Neuronal stem cell (in vitro differentiated cells): ENCODE results near the gene IQCE.
A peak's percentile ranks its signal among the peaks of the same experiment; 100 is the strongest.

Experiments used
- DNase-seq: peaks from one replicate; pipeline ENCODE4 v3.0.0-alpha.2; 2013; ENCODE audit warnings: low spot score
- H2AFZ ChIP-seq: one replicate; pipeline ENCODE4 v1.6.1; 2013; ENCODE audit warnings: mild to moderate bottlenecking, low read length, inconsistent platforms
- H2AK5ac ChIP-seq: 2 replicates; pipeline ENCODE4 v1.6.1; 2013; ENCODE audit warnings: low read depth, mild to moderate bottlenecking, inconsistent platforms, low read length, moderate library complexity, mixed read lengths
- H2BK120ac ChIP-seq: 2 replicates; pipeline ENCODE4 v1.6.1; 2013; ENCODE audit warnings: low read depth, mild to moderate bottlenecking, inconsistent platforms, low read length, moderate library complexity, mixed read lengths
- H2BK12ac ChIP-seq: one replicate; pipeline ENCODE4 v1.6.1; 2013; ENCODE audit warnings: low read length, inconsistent platforms
- H2BK15ac ChIP-seq: 2 replicates; pipeline ENCODE4 v1.6.1; 2013; ENCODE audit warnings: mild to moderate bottlenecking, low read length, inconsistent platforms, mixed read lengths
- H2BK5ac ChIP-seq: one replicate; pipeline ENCODE4 v1.6.1; 2013; ENCODE audit warnings: inconsistent platforms, mild to moderate bottlenecking, low read length, moderate library complexity
- H3K14ac ChIP-seq: one replicate; pipeline ENCODE4 v1.6.1; 2013; ENCODE audit warnings: low read length, inconsistent platforms
- H3K18ac ChIP-seq: 2 replicates; pipeline ENCODE4 v1.6.1; 2013; ENCODE audit warnings: low read length, inconsistent platforms
- H3K23ac ChIP-seq: 2 replicates; pipeline ENCODE4 v1.6.1; 2013; ENCODE audit warnings: low read depth, mild to moderate bottlenecking, mixed read lengths, low read length, inconsistent platforms; ENCODE audit not compliant: poor library complexity
- H3K27ac ChIP-seq: replicated peaks from 3 replicates; pipeline ENCODE4 v1.5.1; 2013; ENCODE audit warnings: low read length, inconsistent platforms
- H3K27me3 ChIP-seq, 3 experiments: 2 replicates each; pipeline ENCODE4 v1.6.1; 2013; ENCODE audit warnings: low read length in 3 of 3, mild to moderate bottlenecking in 2 of 3, inconsistent platforms in 1 of 3, low read depth in 1 of 3, mixed read lengths in 1 of 3, moderate library complexity in 1 of 3; ENCODE audit not compliant: control insufficient read depth in 3 of 3, insufficient read depth in 3 of 3
- H3K36me3 ChIP-seq, 2 donors: replicated peaks in 1 of 2; 2 replicates each; pipeline ENCODE4 v1.6.1; 2013; ENCODE audit warnings: low read length in 2 of 2; ENCODE audit not compliant: control insufficient read depth in 2 of 2, insufficient read depth in 2 of 2
- H3K4ac ChIP-seq: 2 replicates; pipeline ENCODE4 v1.6.1; 2013; ENCODE audit warnings: inconsistent platforms, mild to moderate bottlenecking, low read length, moderate library complexity
- H3K4me1 ChIP-seq, 2 donors: 1 replicate in 1 of 2; 2 replicates in 1 of 2; pipeline ENCODE4 v1.6.1; 2013; ENCODE audit warnings: low read length in 2 of 2, low read depth in 1 of 2; ENCODE audit not compliant: control insufficient read depth in 2 of 2, insufficient read depth in 1 of 2
- H3K4me2 ChIP-seq: one replicate; pipeline ENCODE4 v1.6.1; 2013; ENCODE audit warnings: mild to moderate bottlenecking, low read length, inconsistent platforms; ENCODE audit not compliant: insufficient read depth, poor library complexity, severe bottlenecking
- H3K4me3 ChIP-seq, 2 donors: 2 replicates each; pipeline ENCODE4 v1.5.1; 2013; ENCODE audit warnings: low read length in 2 of 2, mild to moderate bottlenecking in 2 of 2, inconsistent platforms in 1 of 2, moderate library complexity in 1 of 2
- H3K79me1 ChIP-seq: one replicate; pipeline ENCODE4 v1.6.1; 2013; ENCODE audit warnings: low read depth, mild to moderate bottlenecking, inconsistent platforms, low read length, moderate library complexity
- H3K9ac ChIP-seq: one replicate; pipeline ENCODE4 v1.6.1; 2013; ENCODE audit warnings: mild to moderate bottlenecking, low read depth, low read length, inconsistent platforms; ENCODE audit not compliant: poor library complexity
- H3K9me3 ChIP-seq, 2 donors: replicated peaks in 1 of 2; 2 replicates each; pipeline versions ENCODE3 to v1.6.1; 2013; ENCODE audit warnings: low read length in 2 of 2, mild to moderate bottlenecking in 2 of 2, inconsistent platforms in 1 of 2, low read depth in 1 of 2, mixed read lengths in 1 of 2, moderate library complexity in 1 of 2; ENCODE audit not compliant: control insufficient read depth in 2 of 2, insufficient read depth in 1 of 2
- H4K8ac ChIP-seq: one replicate; pipeline ENCODE4 v1.6.1; 2013; ENCODE audit warnings: low read depth, mild to moderate bottlenecking, inconsistent platforms, low read length, moderate library complexity
- H4K91ac ChIP-seq: one replicate; pipeline ENCODE4 v1.6.1; 2013; ENCODE audit warnings: low read length, low read depth, mild to moderate bottlenecking, inconsistent platforms; ENCODE audit not compliant: poor library complexity
- WGBS, 2 donors: extraction: QIAGEN DNeasy Blood & Tissue Kit; methylation state at CpG; one replicate each; pipeline ENCODE4 v1.1.7; 2013; ENCODE audit warnings: missing lambda C conversion rate in 2 of 2, mixed read lengths in 1 of 2; ENCODE audit not compliant: insufficient read length in 2 of 2, insufficient replicate concordance in 1 of 2; ENCODE audit errors: extremely low coverage in 2 of 2; 5-methylcytosine and 5-hydroxymethylcytosine counted together

IQCE gene

DNA sequence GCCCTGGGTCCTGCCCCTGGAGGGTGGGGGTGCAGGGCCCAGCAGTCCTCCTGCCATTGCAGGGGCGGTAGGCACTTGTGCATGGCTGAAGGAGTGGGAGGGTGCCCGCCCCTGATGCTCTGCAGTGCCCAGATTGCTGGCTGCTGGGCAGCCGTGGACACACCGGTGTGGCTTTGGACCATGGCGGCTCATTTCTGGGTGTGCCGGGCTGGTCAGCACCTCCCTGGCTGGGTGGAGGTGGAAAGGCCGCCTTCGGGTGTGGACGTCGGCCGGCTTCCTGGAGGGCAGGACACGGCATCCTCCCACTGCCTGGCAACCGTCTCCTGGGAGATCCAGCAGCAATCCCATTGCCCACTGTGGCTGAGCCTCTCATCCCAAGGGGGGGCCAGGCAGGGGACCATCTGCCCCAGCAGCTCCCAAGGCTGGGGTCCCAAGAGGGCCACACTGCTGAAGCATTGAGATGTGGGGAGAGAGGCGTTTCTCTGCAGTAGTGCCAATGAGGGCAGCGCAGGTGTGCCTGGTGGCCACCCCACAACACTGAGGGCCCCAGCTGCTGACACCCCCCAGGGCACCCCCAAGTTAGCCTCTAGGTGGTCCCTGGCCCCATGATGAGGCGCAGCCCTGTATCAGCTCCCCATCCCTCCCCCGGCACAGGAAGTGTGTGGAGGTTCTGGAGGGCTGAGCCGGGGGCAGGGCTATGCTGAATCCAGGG lies 85.9 kb downstream of the IQCE start:
- Histone ChIP-seq H3K9ac (peak overlapping the region; percentile 60), H3K4me2 (no peak overlapping the region), H4K8ac (no peak overlapping the region), H3K4me3 (no peak overlapping the region), H3K4ac (no peak overlapping the region), H3K27ac (peak overlapping the region; percentile 31), H2BK12ac (no peak overlapping the region), H3K36me3 (peaks cover 34 to 47% of the 10 kb centered on the region in 2 donors), H4K91ac (no peak overlapping the region), H2AFZ (no peak overlapping the region), H3K18ac (peak overlapping the region; percentile 87), H3K27me3 (no peaks in the 10 kb centered on the region), H3K23ac (peak overlapping the region; percentile 93), H3K9me3 (no peaks in the 10 kb centered on the region), H2BK15ac (no peak overlapping the region), H2BK5ac (peak overlapping the region; percentile 66), H3K79me1 (peaks cover 45% of the 10 kb centered on the region), H2BK120ac (no peak overlapping the region), H3K14ac (peak overlapping the region; percentile 97), H3K4me1 (peaks cover 35 to 40% of the 10 kb centered on the region in 2 donors), H2AK5ac (peak overlapping the region; percentile 68)
- no peak for DNase-seq
- no CpG with 5 or more reads among the region's 18 CpGs for WGBS, 2 donors

DNA sequence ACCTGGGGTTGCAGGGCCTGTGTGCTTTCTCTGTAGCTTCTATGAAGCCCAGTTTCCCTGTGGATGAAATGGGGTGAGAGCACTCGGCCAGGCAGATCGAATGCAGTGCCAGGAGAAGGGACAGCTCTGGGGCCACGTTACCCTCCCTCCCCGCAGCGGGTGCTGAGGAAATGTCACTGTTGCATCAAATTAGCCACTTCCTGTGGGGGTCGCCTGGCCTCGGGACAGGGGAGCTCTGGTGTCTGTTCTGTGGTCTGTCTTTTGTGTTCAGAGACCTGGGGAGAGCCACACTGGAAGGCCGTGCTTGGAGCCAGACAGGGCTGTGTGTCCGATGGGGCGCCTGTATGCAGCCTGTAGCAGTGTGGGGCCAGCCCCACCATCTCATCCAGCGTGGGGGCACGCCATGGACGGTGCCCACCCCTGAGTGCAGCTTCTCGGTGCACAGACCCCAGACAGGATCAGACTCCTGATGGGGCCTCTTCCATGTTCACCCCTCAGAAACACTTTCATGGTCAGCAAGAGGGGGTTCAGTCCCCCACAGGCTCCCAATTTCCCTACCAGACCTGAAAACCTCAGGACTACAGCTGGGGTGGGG lies 86.6 kb downstream of the IQCE start:
- H3K9me3 ChIP-seq, result no peaks in the 10 kb centered on the region
- H3K4me1 ChIP-seq, result peaks cover 34 to 38% of the 10 kb centered on the region in 2 donors
- peaks cover 36 to 47% of the 10 kb centered on the region in 2 donors for H3K36me3 ChIP-seq
- peak overlapping the region; percentile 97 for H3K14ac ChIP-seq
- WGBS, 2 donors, result no CpG with 5 or more reads among the region's 14 CpGs
- H3K27me3 ChIP-seq, result no peaks in the 10 kb centered on the region
- no peak overlapping the region for H3K4ac ChIP-seq
- H3K4me3 ChIP-seq, result no peak overlapping the region
- no peak for DNase-seq
- H4K8ac ChIP-seq, result no peak overlapping the region
- peak overlapping the region; percentile 22 for H2BK12ac ChIP-seq
- H3K9ac ChIP-seq, result peak overlapping the region; percentile 60
- no peak overlapping the region for H2AK5ac ChIP-seq
- H2BK120ac ChIP-seq, result peak overlapping the region; percentile 18
- no peak overlapping the region for H2AFZ ChIP-seq
- no peak overlapping the region for H2BK15ac ChIP-seq
- peak overlapping the region; percentile 87 for H3K18ac ChIP-seq
- H3K79me1 ChIP-seq, result peaks cover 43% of the 10 kb centered on the region
- no peak overlapping the region for H4K91ac ChIP-seq
- H2BK5ac ChIP-seq, result peak overlapping the region; percentile 66
- H3K4me2 ChIP-seq, result no peak overlapping the region
- H3K27ac ChIP-seq, result peak overlapping the region; percentile 31
- H3K23ac ChIP-seq, result peak overlapping the region; percentile 96

DNA sequence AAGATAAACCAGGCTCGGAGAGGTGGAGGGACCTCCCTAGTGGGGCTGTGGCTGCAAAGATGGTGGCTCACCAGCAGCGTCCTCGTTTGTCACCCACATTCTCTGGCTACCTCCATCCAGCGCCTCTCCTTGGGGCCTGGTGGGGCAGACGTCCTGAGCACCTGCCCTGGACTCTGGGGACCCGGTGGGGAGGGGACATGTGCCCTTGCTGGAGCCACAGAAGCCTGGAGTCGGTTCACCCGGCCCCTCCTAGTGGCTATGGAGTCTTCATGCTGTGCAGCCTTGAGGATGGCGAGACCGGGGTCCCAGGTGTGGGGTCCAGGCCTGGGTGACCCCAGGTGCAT lies 87.5 kb downstream of the IQCE start:
- WGBS, 2 donors, result no CpG with 5 or more reads among the region's 10 CpGs
- Histone ChIP-seq H3K18ac (peak overlapping the region; percentile 48), H3K9me3 (no peaks in the 10 kb centered on the region), H2BK5ac (peak overlapping the region; percentile 66), H3K36me3 (peaks cover 38 to 53% of the 10 kb centered on the region in 2 donors), H3K4ac (no peak overlapping the region), H2BK12ac (peak overlapping the region; percentile 3), H3K14ac (no peak overlapping the region), H4K91ac (no peak overlapping the region), H3K9ac (no peak overlapping the region), H2BK120ac (no peak overlapping the region), H4K8ac (no peak overlapping the region), H3K4me2 (no peak overlapping the region), H3K27me3 (no peaks in the 10 kb centered on the region), H3K27ac (no peak overlapping the region), H2AFZ (no peak overlapping the region), H3K4me1 (peaks cover 25 to 30% of the 10 kb centered on the region in 2 donors), H3K4me3 (no peak overlapping the region), H3K23ac (peak overlapping the region; percentile 65), H2BK15ac (no peak overlapping the region), H3K79me1 (peaks cover 36% of the 10 kb centered on the region), H2AK5ac (peak overlapping the region; percentile 75)
- DNase-seq, result no peak
